A673 (cell line): Measurements from ENCODE around the gene CIP2A.

Source experiments
- EZH2 ChIP-seq: fragments of 200-600 bp; sonication (generic); IDR thresholded peaks from 2 replicates; pipeline ENCODE4 v1.6.1; 2017; ENCODE audit warnings: borderline replicate concordance, low read depth, mild to moderate bottlenecking, mixed read lengths, antibody characterized with exemption, low read length; ENCODE audit not compliant: poor library complexity, severe bottlenecking
- TF ChIP-seq, protein P1 (sequence below): fragments of 300-800, 200-600 bp; sonication (generic); conservative IDR thresholded peaks from 2 replicates; pipeline ENCODE4 v1.5.1; 2017; ENCODE audit warnings: low read depth, mild to moderate bottlenecking, antibody characterized with exemption, low read length, moderate library complexity, mixed read lengths

DNA sequence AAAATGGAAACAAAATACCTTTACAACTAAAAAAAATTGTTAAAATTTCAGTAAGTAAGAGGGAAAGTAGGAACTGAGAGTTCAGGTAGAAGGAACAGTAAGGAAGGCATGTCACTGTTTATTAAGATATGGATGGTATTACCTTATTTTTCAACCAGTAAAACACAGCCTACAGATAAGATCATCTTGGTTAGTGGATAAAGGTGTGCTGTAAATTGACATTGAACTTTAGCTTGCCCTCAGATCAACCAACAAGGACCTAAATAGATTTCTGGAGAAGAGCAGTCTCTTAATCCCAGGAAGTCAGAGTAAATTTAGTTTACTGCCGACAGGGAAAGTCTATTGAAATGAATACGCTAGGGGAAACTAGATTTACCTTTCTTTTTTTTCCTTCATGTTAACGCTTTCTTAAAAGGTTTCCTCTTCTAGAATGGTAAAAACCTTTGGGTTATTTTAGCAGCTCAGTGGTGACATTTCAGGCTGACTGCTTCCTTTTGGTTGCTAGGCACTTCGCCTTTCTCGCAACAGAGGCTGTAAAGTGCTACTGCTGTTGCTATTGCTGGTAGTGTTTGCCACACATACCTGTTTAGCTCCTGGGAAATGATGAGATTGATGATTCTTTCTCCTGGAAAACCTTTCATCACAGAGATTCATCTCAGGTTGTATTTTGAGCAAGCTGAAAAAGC is 13.2 kb upstream of the CIP2A start:
- no peak for TF ChIP-seq EZH2
- TF ChIP-seq, protein P1, sequence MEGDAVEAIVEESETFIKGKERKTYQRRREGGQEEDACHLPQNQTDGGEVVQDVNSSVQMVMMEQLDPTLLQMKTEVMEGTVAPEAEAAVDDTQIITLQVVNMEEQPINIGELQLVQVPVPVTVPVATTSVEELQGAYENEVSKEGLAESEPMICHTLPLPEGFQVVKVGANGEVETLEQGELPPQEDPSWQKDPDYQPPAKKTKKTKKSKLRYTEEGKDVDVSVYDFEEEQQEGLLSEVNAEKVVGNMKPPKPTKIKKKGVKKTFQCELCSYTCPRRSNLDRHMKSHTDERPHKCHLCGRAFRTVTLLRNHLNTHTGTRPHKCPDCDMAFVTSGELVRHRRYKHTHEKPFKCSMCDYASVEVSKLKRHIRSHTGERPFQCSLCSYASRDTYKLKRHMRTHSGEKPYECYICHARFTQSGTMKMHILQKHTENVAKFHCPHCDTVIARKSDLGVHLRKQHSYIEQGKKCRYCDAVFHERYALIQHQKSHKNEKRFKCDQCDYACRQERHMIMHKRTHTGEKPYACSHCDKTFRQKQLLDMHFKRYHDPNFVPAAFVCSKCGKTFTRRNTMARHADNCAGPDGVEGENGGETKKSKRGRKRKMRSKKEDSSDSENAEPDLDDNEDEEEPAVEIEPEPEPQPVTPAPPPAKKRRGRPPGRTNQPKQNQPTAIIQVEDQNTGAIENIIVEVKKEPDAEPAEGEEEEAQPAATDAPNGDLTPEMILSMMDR, result no peak
